GM21717 (cell line): ENCODE data around the gene PTDSS2.

Source experiments
- ATAC-seq: cut with Tn5 transposase; IDR thresholded peaks from one replicate; pipeline ENCODE4 v1.9.1; 2021; ENCODE audit warnings: mild to moderate bottlenecking, moderate library complexity; ENCODE audit not compliant: unreplicated experiment

The PTDSS2 gene

GRCh38 chr11:528166-528814 lies 78.2 kb downstream of the PTDSS2 start:
- ATAC-seq, result no peak

- no peak for ATAC-seq
Observed at GRCh38 chr11:528815-529727, 79.0 kb downstream of the PTDSS2 start.

- ATAC-seq, result no peak
Observed at GRCh38 chr11:529728-530411, 79.8 kb downstream of the PTDSS2 start.

DNA sequence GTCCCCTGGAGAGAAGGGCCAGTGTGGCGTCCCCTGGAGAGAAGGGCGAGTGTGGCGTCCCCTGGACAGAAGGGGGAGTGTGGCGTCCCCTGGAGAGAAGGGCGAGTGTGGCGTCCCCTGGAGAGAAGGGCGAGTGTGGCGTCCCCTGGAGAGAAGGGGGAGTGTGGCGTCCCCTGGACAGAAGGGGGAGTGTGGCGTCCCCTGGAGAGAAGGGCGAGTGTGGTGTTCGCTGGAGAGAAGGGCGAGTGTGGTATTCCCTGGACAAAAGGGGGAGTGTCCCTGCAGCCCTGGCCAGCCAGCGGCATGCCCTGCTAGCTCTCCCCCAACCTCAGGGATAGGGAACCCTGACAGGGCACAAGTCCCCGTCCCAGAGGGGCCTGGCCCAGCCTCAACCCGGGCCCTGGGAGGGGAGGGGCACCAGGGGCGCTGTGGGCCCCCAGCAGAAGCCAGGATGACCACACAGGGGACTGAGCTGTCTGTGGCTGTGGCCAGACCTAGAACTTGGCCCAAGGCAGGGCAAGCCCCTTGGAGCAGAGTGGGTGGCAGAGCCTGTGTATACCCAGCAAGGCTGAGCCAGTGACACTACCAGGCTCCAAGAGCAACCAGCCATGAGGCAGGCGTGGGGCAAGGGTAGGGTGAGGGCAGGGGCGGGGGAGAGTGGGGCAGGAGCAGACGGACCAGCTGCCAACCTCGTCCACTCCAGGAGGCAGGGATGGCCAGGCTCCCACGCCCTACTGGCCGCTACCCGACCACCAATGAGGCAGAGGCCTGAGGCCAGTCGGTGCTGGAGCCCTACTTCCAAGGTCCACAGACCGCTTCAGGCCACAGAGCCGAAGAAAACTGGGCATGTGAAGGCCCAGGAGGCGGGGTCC lies 81.1 kb downstream of the PTDSS2 start:
- ATAC-seq, result no peak

- no peak for ATAC-seq
Observed at GRCh38 chr11:531919-532526, 81.9 kb downstream of the PTDSS2 start.

GRCh38 chr11:532527-532985 lies 82.5 kb downstream of the PTDSS2 start:
- no peak for ATAC-seq

DNA sequence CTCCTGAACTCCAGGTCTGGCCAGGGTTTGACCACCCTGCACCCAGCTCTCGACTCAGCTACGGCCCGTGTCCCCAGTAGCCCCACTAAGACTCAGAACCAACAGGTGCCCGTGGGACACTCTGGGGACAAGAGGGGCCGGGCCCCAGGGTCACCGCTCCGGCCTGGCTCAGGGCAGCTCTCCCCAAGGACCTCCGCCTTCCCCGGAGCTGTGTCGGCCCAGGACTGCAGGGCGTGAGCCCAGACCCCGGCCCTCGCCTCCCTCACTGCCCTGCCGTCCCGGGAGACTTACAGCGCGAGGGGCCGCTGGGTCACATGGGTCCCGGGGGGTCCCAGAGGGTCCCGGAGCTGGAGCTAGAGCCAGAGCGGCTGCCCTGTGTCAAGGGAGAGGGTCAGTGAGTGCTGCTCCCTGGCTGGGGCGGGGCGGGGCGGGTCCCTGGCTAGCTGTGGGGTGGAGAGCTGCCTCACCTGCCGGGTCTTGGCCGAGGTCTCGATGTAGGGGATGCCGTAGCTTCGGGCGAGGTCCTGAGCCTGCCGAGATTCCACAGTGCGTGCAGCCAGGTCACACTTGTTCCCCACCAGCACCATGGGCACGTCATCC lies 83.0 kb downstream of the PTDSS2 start:
- no peak for ATAC-seq

- no peak for ATAC-seq
Observed at GRCh38 chr11:533586-534395, 83.7 kb downstream of the PTDSS2 start.

DNA sequence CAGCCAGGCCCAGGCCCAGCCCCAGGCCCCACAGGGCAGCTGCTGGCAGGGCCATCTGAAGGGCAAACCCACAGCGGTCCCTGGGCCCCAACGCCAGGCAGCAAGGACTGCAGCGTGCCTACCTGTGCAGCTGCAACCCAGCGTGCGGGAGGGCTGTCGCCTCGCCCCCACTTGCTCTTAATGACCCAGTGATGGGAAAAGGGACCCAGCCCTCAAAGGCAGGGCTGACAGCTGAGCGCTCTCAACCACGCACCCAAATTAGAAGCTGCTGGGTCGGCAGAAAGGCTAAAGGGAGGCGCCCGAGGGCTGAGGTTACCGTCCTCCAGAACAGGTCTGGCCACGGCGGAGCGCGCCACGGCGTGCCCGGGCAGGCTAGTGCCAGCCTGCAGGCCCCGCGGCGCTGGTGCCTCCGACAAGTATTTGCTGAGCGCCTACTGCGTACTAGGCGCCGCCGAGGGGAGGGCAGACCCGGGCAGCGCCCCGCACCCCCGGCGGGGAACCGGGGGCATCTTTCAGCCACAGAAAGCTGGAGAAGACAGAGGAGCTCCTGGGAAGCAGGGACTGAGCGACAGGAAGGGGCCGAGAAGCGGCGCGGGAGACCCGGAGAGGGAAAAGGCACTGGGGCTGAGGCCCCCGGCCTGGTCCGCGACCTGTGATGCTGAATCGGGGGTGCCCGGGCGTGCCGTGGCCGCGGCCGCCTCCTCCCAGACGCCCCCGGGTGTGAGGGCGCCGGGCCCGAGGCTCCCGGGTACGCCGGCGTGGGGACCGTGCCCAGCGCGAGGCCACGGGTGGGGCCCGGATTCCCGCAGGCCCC lies 84.5 kb downstream of the PTDSS2 start:
- no peak for ATAC-seq

DNA sequence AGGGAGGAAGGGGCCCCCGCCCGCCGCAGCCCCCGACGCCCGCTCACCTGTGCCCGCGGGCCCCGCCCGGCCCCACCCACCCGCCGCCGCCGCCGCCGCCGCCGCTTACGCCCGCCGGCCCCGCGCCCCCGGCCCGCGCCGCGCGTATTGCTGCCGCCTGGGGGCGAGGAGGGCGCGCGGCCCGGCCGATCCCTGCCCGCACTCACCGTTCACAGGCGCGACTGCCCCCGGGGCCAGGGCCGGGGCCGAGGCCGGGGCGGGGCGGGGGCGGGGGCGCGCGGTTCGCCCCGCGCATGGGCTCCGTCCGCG lies 85.1 kb downstream of the PTDSS2 start:
- peak; percentile 4 for ATAC-seq

- ATAC-seq, result peak; percentile 61
Observed at GRCh38 chr11:535519-536454, 85.7 kb downstream of the PTDSS2 start, which contains the start of gene HRAS. Gene HRAS (minus strand): TSS chr11:535576.

DNA sequence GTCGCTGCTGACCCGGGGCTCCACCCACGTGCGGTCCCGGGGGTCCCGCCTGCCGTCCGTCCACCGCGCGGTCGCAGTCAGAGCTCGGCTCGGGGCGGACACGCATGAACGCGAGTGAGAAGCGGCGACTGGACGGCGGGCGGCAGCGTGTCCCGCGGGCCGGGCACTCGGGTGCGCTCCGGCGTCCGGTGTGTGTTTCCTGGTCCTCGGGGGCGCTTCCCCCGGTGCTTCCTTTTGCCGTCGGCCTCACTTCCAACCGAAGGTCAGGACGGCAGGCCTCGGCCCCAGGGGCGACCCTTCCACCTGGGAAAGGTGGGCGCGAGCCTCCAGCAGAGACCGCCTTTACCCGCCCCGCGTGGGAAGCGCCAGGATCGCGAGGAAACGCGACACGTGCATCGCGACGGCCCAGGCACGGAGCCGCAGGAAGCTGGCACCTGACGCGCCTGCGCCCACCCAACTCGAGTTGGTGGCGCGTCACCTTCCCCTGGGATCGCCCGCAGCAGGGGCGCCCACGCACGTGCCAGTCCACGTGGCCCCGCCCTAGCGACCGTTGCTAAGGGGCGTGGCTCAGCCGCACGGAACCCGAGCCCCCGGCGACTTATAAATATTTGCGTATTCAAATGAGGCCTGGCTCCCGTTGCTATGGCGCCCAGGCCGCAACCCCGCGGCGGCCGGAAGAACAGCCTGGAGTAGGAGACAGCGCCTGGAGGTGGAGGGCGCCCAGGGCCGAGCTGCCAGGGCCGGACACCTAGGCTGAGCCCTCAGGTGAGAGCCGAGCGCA lies 87.0 kb downstream of the PTDSS2 start, which contains the start of gene LRRC56:
LRRC56 (plus strand) TSS at position 687 of the 781 bp plus-strand sequence. CDS start 3,158 bp downstream, outside the sequence.
- ATAC-seq, result peak; percentile 44

GRCh38 chr11:537622-538430 lies 87.7 kb downstream of the PTDSS2 start:
- no peak for ATAC-seq

GRCh38 chr11:538431-539051 lies 88.5 kb downstream of the PTDSS2 start:
- ATAC-seq, result no peak

- ATAC-seq, result no peak
Observed at GRCh38 chr11:539971-540481, 89.9 kb downstream of the PTDSS2 start.
